Activated CD4-positive, alpha-beta T cell treated with anti-CD3 and anti-CD28 coated beads, Interleukin-2, amount 50 U/mL, for 24 hours (primary cell): Measurements from ENCODE around the gene PPFIBP2.

Experiments
- DNase-seq, 2 donors: peaks; one replicate each; pipeline ENCODE4 v3.0.0-alpha.2; 2020; ENCODE audit warnings: low read depth in 1 of 2, low spot score in 1 of 2

Gene PPFIBP2

GRCh38 chr11:7688238-7688826 is 174.5 kb downstream of the PPFIBP2 start:
- DNase-seq = no peak

GRCh38 chr11:7689239-7689638 is 175.4 kb downstream of the PPFIBP2 start:
- no peak for DNase-seq

GRCh38 chr11:7690648-7691047 is 176.8 kb downstream of the PPFIBP2 start:
- DNase-seq = no peak

GRCh38 chr11:7691759-7692350 is 178.1 kb downstream of the PPFIBP2 start:
- DNase-seq = no peak

- DNase-seq = no peak
These were observed 178.6 kb downstream of the PPFIBP2 start for GRCh38 chr11:7692426-7692825.

GRCh38 chr11:7694235-7694634 is 180.4 kb downstream of the PPFIBP2 start:
- no peak for DNase-seq

GRCh38 chr11:7696424-7696823 is 182.6 kb downstream of the PPFIBP2 start:
- no peak for DNase-seq
